NAMALWA (cell line): ENCODE measurements around the gene BCKDK.
A peak's percentile ranks its signal among the peaks of the same experiment; 100 is the strongest.

Source experiments
- DNase-seq: peaks from one replicate; pipeline ENCODE4 v3.0.0-alpha.2; 2015; ENCODE audit warnings: low spot score

BCKDK gene

GRCh38 chr16:31080035-31080629, 28.1 kb upstream of the BCKDK start:
- DNase-seq: no peak

GRCh38 chr16:31080756-31081419, 27.3 kb upstream of the BCKDK start:
- no peak for DNase-seq

GRCh38 chr16:31081428-31082351, 26.5 kb upstream of the BCKDK start:
- no peak for DNase-seq

- DNase-seq: no peak
These were observed 25.7 kb upstream of the BCKDK start for GRCh38 chr16:31082368-31083045.

- DNase-seq: no peak
These were observed 25.1 kb upstream of the BCKDK start for GRCh38 chr16:31083081-31083480.

- DNase-seq: no peak
These were observed 24.6 kb upstream of the BCKDK start for GRCh38 chr16:31083556-31083955.

GRCh38 chr16:31083981-31084380, 24.2 kb upstream of the BCKDK start:
- DNase-seq: no peak

GRCh38 chr16:31084584-31085302, 23.4 kb upstream of the BCKDK start:
- DNase-seq: no peak

GRCh38 chr16:31085411-31085810, 22.8 kb upstream of the BCKDK start:
- DNase-seq: no peak

GRCh38 chr16:31085873-31086628, 22.1 kb upstream of the BCKDK start:
- no peak for DNase-seq

- no peak for DNase-seq
These were observed 21.6 kb upstream of the BCKDK start for GRCh38 chr16:31086629-31086906.

- no peak for DNase-seq
These were observed 20.7 kb upstream of the BCKDK start for GRCh38 chr16:31087481-31087880.

GRCh38 chr16:31087971-31088370, 20.2 kb upstream of the BCKDK start:
- no peak for DNase-seq

GRCh38 chr16:31088459-31089183, 19.6 kb upstream of the BCKDK start, which contains the start of gene PRSS53:
Gene PRSS53 (minus strand): TSS chr16:31088943. CDS start chr16:31088809, 134 bp downstream.
- DNase-seq: no peak

- no peak for DNase-seq
These were observed 19.0 kb upstream of the BCKDK start for GRCh38 chr16:31089199-31089598.

- no peak for DNase-seq
These were observed 17.6 kb upstream of the BCKDK start for GRCh38 chr16:31090540-31090939.

GRCh38 chr16:31092330-31092729, 15.9 kb upstream of the BCKDK start:
- DNase-seq: no peak

- peak; percentile 36 for DNase-seq
These were observed 15.0 kb upstream of the BCKDK start for GRCh38 chr16:31093132-31093703.

- no peak for DNase-seq
These were observed 14.1 kb upstream of the BCKDK start for GRCh38 chr16:31094088-31094423.

- DNase-seq: peak; percentile 94
These were observed 13.6 kb upstream of the BCKDK start, which contains the start of gene VKORC1 for GRCh38 chr16:31094424-31095120. Gene VKORC1 (minus strand): TSS chr16:31094797. CDS start chr16:31094729, 68 bp downstream.
